ENCODE results near the gene SEMA3D. TPM values are rescaled to one million over a fixed set of nuclear protein-coding genes. Genes with fewer than 3 reads are reported as not detected.

SEMA3D gene
- total and polyA plus RNA-seq, 2 experiments from 2014 or later: 1.5 to 7.2 TPM

DNA sequence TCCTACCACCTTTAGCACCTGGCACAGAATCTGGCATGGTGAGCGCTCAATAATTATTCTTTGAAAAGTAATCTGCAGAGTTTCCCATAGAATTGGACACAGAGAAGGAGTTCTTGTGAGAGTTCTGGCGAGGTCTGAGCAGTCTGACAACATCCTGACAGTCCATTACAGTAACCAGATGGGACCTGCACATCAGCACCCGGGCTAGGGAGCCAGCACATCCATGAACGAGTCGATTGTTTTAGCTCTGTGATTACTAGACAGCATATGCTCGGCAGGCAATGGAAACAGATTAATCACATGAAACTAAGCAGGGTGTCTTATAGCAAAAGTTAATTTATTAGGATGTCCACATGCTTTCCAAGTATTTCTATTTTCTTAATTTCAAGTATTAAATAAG, 96.7 kb downstream of the SEMA3D start (continued):
- TF ChIP-seq, protein P1, sequence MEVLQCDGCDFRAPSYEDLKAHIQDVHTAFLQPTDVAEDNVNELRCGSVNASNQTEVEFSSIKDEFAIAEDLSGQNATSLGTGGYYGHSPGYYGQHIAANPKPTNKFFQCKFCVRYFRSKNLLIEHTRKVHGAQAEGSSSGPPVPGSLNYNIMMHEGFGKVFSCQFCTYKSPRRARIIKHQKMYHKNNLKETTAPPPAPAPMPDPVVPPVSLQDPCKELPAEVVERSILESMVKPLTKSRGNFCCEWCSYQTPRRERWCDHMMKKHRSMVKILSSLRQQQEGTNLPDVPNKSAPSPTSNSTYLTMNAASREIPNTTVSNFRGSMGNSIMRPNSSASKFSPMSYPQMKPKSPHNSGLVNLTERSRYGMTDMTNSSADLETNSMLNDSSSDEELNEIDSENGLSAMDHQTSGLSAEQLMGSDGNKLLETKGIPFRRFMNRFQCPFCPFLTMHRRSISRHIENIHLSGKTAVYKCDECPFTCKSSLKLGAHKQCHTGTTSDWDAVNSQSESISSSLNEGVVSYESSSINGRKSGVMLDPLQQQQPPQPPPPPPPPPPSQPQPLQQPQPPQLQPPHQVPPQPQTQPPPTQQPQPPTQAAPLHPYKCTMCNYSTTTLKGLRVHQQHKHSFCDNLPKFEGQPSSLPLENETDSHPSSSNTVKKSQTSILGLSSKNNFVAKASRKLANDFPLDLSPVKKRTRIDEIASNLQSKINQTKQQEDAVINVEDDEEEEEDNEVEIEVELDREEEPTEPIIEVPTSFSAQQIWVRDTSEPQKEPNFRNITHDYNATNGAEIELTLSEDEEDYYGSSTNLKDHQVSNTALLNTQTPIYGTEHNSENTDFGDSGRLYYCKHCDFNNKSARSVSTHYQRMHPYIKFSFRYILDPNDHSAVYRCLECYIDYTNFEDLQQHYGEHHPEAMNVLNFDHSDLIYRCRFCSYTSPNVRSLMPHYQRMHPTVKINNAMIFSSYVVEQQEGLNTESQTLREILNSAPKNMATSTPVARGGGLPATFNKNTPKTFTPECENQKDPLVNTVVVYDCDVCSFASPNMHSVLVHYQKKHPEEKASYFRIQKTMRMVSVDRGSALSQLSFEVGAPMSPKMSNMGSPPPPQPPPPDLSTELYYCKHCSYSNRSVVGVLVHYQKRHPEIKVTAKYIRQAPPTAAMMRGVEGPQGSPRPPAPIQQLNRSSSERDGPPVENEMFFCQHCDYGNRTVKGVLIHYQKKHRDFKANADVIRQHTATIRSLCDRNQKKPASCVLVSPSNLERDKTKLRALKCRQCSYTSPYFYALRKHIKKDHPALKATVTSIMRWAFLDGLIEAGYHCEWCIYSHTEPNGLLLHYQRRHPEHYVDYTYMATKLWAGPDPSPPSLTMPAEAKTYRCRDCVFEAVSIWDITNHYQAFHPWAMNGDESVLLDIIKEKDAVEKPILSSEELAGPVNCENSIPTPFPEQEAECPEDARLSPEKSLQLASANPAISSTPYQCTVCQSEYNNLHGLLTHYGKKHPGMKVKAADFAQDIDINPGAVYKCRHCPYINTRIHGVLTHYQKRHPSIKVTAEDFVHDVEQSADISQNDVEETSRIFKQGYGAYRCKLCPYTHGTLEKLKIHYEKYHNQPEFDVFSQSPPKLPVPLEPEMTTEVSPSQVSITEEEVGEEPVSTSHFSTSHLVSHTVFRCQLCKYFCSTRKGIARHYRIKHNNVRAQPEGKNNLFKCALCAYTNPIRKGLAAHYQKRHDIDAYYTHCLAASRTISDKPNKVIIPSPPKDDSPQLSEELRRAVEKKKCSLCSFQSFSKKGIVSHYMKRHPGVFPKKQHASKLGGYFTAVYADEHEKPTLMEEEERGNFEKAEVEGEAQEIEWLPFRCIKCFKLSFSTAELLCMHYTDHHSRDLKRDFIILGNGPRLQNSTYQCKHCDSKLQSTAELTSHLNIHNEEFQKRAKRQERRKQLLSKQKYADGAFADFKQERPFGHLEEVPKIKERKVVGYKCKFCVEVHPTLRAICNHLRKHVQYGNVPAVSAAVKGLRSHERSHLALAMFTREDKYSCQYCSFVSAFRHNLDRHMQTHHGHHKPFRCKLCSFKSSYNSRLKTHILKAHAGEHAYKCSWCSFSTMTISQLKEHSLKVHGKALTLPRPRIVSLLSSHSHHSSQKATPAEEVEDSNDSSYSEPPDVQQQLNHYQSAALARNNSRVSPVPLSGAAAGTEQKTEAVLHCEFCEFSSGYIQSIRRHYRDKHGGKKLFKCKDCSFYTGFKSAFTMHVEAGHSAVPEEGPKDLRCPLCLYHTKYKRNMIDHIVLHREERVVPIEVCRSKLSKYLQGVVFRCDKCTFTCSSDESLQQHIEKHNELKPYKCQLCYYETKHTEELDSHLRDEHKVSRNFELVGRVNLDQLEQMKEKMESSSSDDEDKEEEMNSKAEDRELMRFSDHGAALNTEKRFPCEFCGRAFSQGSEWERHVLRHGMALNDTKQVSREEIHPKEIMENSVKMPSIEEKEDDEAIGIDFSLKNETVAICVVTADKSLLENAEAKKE (CRISPR knock-in tag; IDR thresholded peaks at IDR 0.05): no peak
- no peak for TF ChIP-seq ZNF114 (CRISPR knock-in tag; IDR thresholded peaks at IDR 0.05)
- TF ChIP-seq, protein P2, sequence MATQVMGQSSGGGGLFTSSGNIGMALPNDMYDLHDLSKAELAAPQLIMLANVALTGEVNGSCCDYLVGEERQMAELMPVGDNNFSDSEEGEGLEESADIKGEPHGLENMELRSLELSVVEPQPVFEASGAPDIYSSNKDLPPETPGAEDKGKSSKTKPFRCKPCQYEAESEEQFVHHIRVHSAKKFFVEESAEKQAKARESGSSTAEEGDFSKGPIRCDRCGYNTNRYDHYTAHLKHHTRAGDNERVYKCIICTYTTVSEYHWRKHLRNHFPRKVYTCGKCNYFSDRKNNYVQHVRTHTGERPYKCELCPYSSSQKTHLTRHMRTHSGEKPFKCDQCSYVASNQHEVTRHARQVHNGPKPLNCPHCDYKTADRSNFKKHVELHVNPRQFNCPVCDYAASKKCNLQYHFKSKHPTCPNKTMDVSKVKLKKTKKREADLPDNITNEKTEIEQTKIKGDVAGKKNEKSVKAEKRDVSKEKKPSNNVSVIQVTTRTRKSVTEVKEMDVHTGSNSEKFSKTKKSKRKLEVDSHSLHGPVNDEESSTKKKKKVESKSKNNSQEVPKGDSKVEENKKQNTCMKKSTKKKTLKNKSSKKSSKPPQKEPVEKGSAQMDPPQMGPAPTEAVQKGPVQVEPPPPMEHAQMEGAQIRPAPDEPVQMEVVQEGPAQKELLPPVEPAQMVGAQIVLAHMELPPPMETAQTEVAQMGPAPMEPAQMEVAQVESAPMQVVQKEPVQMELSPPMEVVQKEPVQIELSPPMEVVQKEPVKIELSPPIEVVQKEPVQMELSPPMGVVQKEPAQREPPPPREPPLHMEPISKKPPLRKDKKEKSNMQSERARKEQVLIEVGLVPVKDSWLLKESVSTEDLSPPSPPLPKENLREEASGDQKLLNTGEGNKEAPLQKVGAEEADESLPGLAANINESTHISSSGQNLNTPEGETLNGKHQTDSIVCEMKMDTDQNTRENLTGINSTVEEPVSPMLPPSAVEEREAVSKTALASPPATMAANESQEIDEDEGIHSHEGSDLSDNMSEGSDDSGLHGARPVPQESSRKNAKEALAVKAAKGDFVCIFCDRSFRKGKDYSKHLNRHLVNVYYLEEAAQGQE (IDR thresholded peaks at IDR 0.05; ENCODE audit: unreplicated experiment): no peak
- TF ChIP-seq EZH2 (IDR thresholded peaks at IDR 0.05; ENCODE audit: low read depth, unreplicated experiment): no peak

DNA sequence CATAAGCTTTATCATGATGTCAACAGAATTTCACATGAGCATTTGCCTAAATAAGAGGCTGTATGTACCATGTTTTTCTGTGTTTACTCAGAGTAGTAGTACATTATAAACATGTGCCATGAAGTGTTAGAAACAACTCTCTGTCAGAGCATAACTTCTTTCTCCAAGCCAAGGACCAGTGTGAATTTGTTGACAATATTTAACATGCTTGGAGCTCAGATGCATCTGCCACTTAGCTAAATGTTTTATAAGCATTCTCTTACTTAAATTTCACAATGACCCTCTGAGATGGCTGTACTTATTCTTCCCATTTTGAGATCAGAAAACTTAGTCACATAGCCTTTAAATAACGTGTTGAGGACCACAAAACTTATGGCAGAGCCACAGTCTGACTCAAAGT, 105.0 kb downstream of the SEMA3D start:
- H3K36me3 Mint-ChIP-seq (ENCODE audit: low read depth): no peaks in the 10 kb centered on the region
- no peaks in the 10 kb centered on the region for H3K79me2 ChIP-seq (replicated peaks; ENCODE audit: insufficient read depth)
- H3K4me3 ChIP-seq: no peak overlapping the region
- no peak overlapping the region for H3K4me2 ChIP-seq
- H2AFZ ChIP-seq: no peak overlapping the region
- H3K27me3 ChIP-seq (ENCODE audit: insufficient read depth): no peaks in the 10 kb centered on the region
- H3K4me1 ChIP-seq (ENCODE audit: insufficient read depth): no peaks in the 10 kb centered on the region
- H3K9me3 Mint-ChIP-seq: no peaks in the 10 kb centered on the region
- no peak for DNase-seq (ENCODE audit: low spot score)
- H3K4me1 Mint-ChIP-seq: no peaks in the 10 kb centered on the region
- no peaks in the 10 kb centered on the region for H3K27me3 Mint-ChIP-seq (ENCODE audit: insufficient read depth, low read depth, poor library complexity)
- no peaks in the 10 kb centered on the region for H3F3A ChIP-seq (replicated peaks; ENCODE audit: low read depth)
- no peaks in the 10 kb centered on the region for H4K20me1 ChIP-seq (replicated peaks; ENCODE audit: insufficient read depth)
- H3K9me2 ChIP-seq (ENCODE audit: insufficient read depth): no peaks in the 10 kb centered on the region
- H3K4me3 Mint-ChIP-seq: no peak overlapping the region
- no peaks in the 10 kb centered on the region for H3K36me3 ChIP-seq (ENCODE audit: insufficient read depth)
- no peak overlapping the region for H3K27ac ChIP-seq (ENCODE audit: low read depth)
- H3K27ac Mint-ChIP-seq: no peak overlapping the region
- ATAC-seq: no peak
- TF ChIP-seq, protein P2 (IDR thresholded peaks at IDR 0.05; ENCODE audit: unreplicated experiment): no peak
- TF ChIP-seq STAT1 (IDR thresholded peaks at IDR 0.05; ENCODE audit: unreplicated experiment): no peak

Data from GM23338 (cell line).